KMS-11 (cell line): ENCODE measurements around the gene SERPINE1.
"Not testable (repeated sequence)": the region's sequence is repeated elsewhere in the genome, so short reads cannot be mapped to it uniquely, and the experiment has no call there.

ENCODE experiments used
- H2AFZ ChIP-seq: fragments of 200-600 bp; sonication (generic); 2 replicates; pipeline ENCODE4 v1.6.1; 2016; ENCODE audit warnings: antibody characterized with exemption, mixed run types, low read depth
- H3K27ac ChIP-seq: fragments of 200-600 bp; sonication (generic); 2 replicates; pipeline ENCODE4 v1.6.1; 2016; ENCODE audit warnings: mild to moderate bottlenecking, mixed run types
- H3K27me3 ChIP-seq: fragments of 200-600 bp; sonication (generic); 2 replicates; pipeline ENCODE4 v1.6.1; 2017; ENCODE audit warnings: mild to moderate bottlenecking, low read depth, mixed run types, moderate library complexity; ENCODE audit not compliant: insufficient read depth
- H3K36me3 ChIP-seq: fragments of 200-600 bp; sonication (generic); 2 replicates; pipeline ENCODE4 v1.6.1; 2017; ENCODE audit warnings: mild to moderate bottlenecking, mixed run types; ENCODE audit not compliant: insufficient read depth
- H3K4me1 ChIP-seq: fragments of 200-600 bp; sonication (generic); 2 replicates; pipeline ENCODE4 v1.6.1; 2016; ENCODE audit warnings: mild to moderate bottlenecking, low read depth, mixed run types; ENCODE audit not compliant: poor library complexity, severe bottlenecking
- H3K4me2 ChIP-seq: fragments of 200-600 bp; sonication (generic); 2 replicates; pipeline ENCODE4 v1.7.0; 2016; ENCODE audit warnings: mild to moderate bottlenecking, mixed run types
- H3K4me3 ChIP-seq: fragments of 200-600 bp; sonication (generic); IDR thresholded peaks from 2 replicates; pipeline ENCODE4 v1.6.1; 2017; ENCODE audit warnings: low read depth, low read length, mixed read lengths; ENCODE audit not compliant: insufficient read depth
- H3K79me2 ChIP-seq: fragments of 200-600 bp; sonication (generic); 2 replicates; pipeline ENCODE4 v1.6.1; 2016; ENCODE audit warnings: low read depth, mixed run types; ENCODE audit not compliant: insufficient read depth
- H3K9ac ChIP-seq: fragments of 200-600 bp; sonication (generic); 2 replicates; pipeline ENCODE4 v1.6.1; 2016; ENCODE audit warnings: mild to moderate bottlenecking, mixed run types
- H4K20me1 ChIP-seq: fragments of 200-600 bp; sonication (generic); 2 replicates; pipeline ENCODE4 v1.6.1; 2016; ENCODE audit warnings: mild to moderate bottlenecking, mixed run types; ENCODE audit not compliant: insufficient read depth
- CTCF ChIP-seq: fragments of 200-600 bp; sonication (generic); conservative IDR thresholded peaks from 2 replicates; pipeline ENCODE4 v1.6.1; 2017; ENCODE audit warnings: low read depth, mild to moderate bottlenecking, antibody characterized with exemption, low read length, moderate library complexity, mixed read lengths

The SERPINE1 gene

GRCh38 chr7:101120315-101120714 lies 6.6 kb upstream of the SERPINE1 start:
- Histone ChIP-seq H4K20me1 (no peaks in the 10 kb centered on the region), H3K27me3 (peaks cover 99% of the 10 kb centered on the region), H3K4me1 (peaks cover 8% of the 10 kb centered on the region), H3K36me3 (no peaks in the 10 kb centered on the region), H2AFZ (no peak overlapping the region), H3K4me3 (no peak overlapping the region), H3K9ac (no peak overlapping the region), H3K79me2 (no peaks in the 10 kb centered on the region), H3K4me2 (no peak overlapping the region), H3K27ac (no peak overlapping the region)
- TF ChIP-seq CTCF = no peak

- H2AFZ ChIP-seq, H3K4me1 ChIP-seq, H3K79me2 ChIP-seq, H3K9ac ChIP-seq, H3K36me3 ChIP-seq, H4K20me1 ChIP-seq, H3K4me3 ChIP-seq, H3K4me2 ChIP-seq, H3K27ac ChIP-seq: not testable (repeated sequence)
- peaks cover 99% of the 10 kb centered on the region for H3K27me3 ChIP-seq
Measured at GRCh38 chr7:101121631-101121990, 5.3 kb upstream of the SERPINE1 start.

GRCh38 chr7:101121991-101122932 lies 4.6 kb upstream of the SERPINE1 start:
- H3K9ac ChIP-seq = no peak overlapping the region
- no peak overlapping the region for H3K27ac ChIP-seq
- peaks cover 8% of the 10 kb centered on the region for H3K4me1 ChIP-seq
- no peaks in the 10 kb centered on the region for H3K79me2 ChIP-seq
- H3K27me3 ChIP-seq = peaks cover 99% of the 10 kb centered on the region
- no peak overlapping the region for H3K4me3 ChIP-seq
- no peaks in the 10 kb centered on the region for H3K36me3 ChIP-seq
- no peaks in the 10 kb centered on the region for H4K20me1 ChIP-seq
- H3K4me2 ChIP-seq = no peak overlapping the region
- TF ChIP-seq CTCF = no peak
- H2AFZ ChIP-seq = no peak overlapping the region

GRCh38 chr7:101122933-101123702 lies 3.8 kb upstream of the SERPINE1 start:
- Histone ChIP-seq H3K27me3 (peaks cover 100% of the 10 kb centered on the region), H3K4me3 (no peak overlapping the region), H3K4me1 (peaks cover 12% of the 10 kb centered on the region), H3K79me2 (no peaks in the 10 kb centered on the region), H3K4me2 (no peak overlapping the region), H2AFZ (no peak overlapping the region), H3K9ac (no peak overlapping the region), H4K20me1 (0 out of 2 replicates have a peak, but pooled peaks cover 4% of the 10 kb centered on the region), H3K36me3 (no peaks in the 10 kb centered on the region), H3K27ac (no peak overlapping the region)
- TF ChIP-seq CTCF = no peak

- Histone ChIP-seq H3K9ac (no peak overlapping the region), H3K4me1 (peaks cover 17% of the 10 kb centered on the region), H3K36me3 (no peaks in the 10 kb centered on the region), H4K20me1 (0 out of 2 replicates have a peak, but pooled peaks cover 4% of the 10 kb centered on the region), H3K4me3 (no peak overlapping the region), H2AFZ (no peak overlapping the region), H3K27ac (no peak overlapping the region), H3K27me3 (peaks cover 100% of the 10 kb centered on the region), H3K4me2 (no peak overlapping the region), H3K79me2 (no peaks in the 10 kb centered on the region)
- TF ChIP-seq CTCF = no peak
Measured at GRCh38 chr7:101123703-101124068, 3.2 kb upstream of the SERPINE1 start.
